ENCODE measurements around the gene ZNF654.
"Not testable (repeated sequence)": the region's sequence is repeated elsewhere in the genome, so short reads cannot be mapped to it uniquely, and the experiment has no call there.

ZNF654 gene

GRCh38 chr3:88058306-88058580 is 812 bp upstream of the ZNF654 start:
- in situ Hi-C loops (cut with MboI; ENCODE audit: low pct_unique_long_range_greater_than_20kb, low sequenced_read_pairs) = no loop called here
- no peak for DNase-seq

GRCh38 chr3:88059380-88060170 is 520 bp downstream of the ZNF654 start:
- in situ Hi-C loops (cut with MboI; ENCODE audit: low pct_unique_long_range_greater_than_20kb, low sequenced_read_pairs) = no loop called here
- no peak for DNase-seq

GRCh38 chr3:88061746-88062145 is 2.7 kb downstream of the ZNF654 start:
- peak; percentile 66 for DNase-seq
- in situ Hi-C loops (cut with MboI; ENCODE audit: low pct_unique_long_range_greater_than_20kb, low sequenced_read_pairs) = no loop called here

- in situ Hi-C loops (cut with MboI; ENCODE audit: low pct_unique_long_range_greater_than_20kb, low sequenced_read_pairs) = no loop called here
Observed at GRCh38 chr3:88075072-88075471, 16.0 kb downstream of the ZNF654 start.

GRCh38 chr3:88075497-88075896 is 16.4 kb downstream of the ZNF654 start:
- in situ Hi-C loops (cut with MboI; ENCODE audit: low pct_unique_long_range_greater_than_20kb, low sequenced_read_pairs) = no loop called here
- DNase-seq = no peak

More at GRCh38 chr3:88075072-88075471, 16.0 kb downstream of the ZNF654 start:
- DNase-seq = no peak

- in situ Hi-C loops (cut with MboI; ENCODE audit: low pct_unique_long_range_greater_than_20kb, low sequenced_read_pairs) = no loop called here
- no peak for DNase-seq
Observed at GRCh38 chr3:88076712-88077111, 17.7 kb downstream of the ZNF654 start.

- in situ Hi-C loops (cut with MboI; ENCODE audit: low pct_unique_long_range_greater_than_20kb, low sequenced_read_pairs) = no loop called here
- no peak for DNase-seq
Observed at GRCh38 chr3:88078932-88079331, 19.9 kb downstream of the ZNF654 start.

GRCh38 chr3:88082854-88083253 is 23.8 kb downstream of the ZNF654 start:
- DNase-seq = peak; percentile 36

GRCh38 chr3:88084097-88084501 is 25.0 kb downstream of the ZNF654 start:
- DNase-seq = no peak
- in situ Hi-C loops (cut with MboI; ENCODE audit: low pct_unique_long_range_greater_than_20kb, low sequenced_read_pairs) = no loop called here

More at GRCh38 chr3:88082854-88083253, 23.8 kb downstream of the ZNF654 start:
- in situ Hi-C loops (cut with MboI; ENCODE audit: low pct_unique_long_range_greater_than_20kb, low sequenced_read_pairs) = no loop called here

GRCh38 chr3:88090681-88091080 is 31.6 kb downstream of the ZNF654 start:
- in situ Hi-C loops (cut with MboI; ENCODE audit: low pct_unique_long_range_greater_than_20kb, low sequenced_read_pairs) = no loop called here
- DNase-seq = no peak

GRCh38 chr3:88092270-88092669 is 33.2 kb downstream of the ZNF654 start:
- in situ Hi-C loops (cut with MboI; ENCODE audit: low pct_unique_long_range_greater_than_20kb, low sequenced_read_pairs) = no loop called here
- no peak for DNase-seq

- in situ Hi-C loops (cut with MboI; ENCODE audit: low pct_unique_long_range_greater_than_20kb, low sequenced_read_pairs) = no loop called here
- no peak for DNase-seq
Observed at GRCh38 chr3:88093266-88093665, 34.2 kb downstream of the ZNF654 start.

GRCh38 chr3:88101142-88101541 is 42.1 kb downstream of the ZNF654 start:
- DNase-seq = no peak
- in situ Hi-C loops (cut with MboI; ENCODE audit: low pct_unique_long_range_greater_than_20kb, low sequenced_read_pairs) = no loop called here

- in situ Hi-C loops (cut with MboI; ENCODE audit: low pct_unique_long_range_greater_than_20kb, low sequenced_read_pairs) = no loop called here
- no peak for DNase-seq
Observed at GRCh38 chr3:88105325-88105724, 46.3 kb downstream of the ZNF654 start.

- in situ Hi-C loops (cut with MboI; ENCODE audit: low pct_unique_long_range_greater_than_20kb, low sequenced_read_pairs) = no loop called here
- no peak for DNase-seq
Observed at GRCh38 chr3:88112289-88112688, 53.2 kb downstream of the ZNF654 start.

GRCh38 chr3:88113311-88114162 is 54.5 kb downstream of the ZNF654 start:
- in situ Hi-C loops (cut with MboI; ENCODE audit: low pct_unique_long_range_greater_than_20kb, low sequenced_read_pairs) = no loop called here
- peak; percentile 84 for DNase-seq

GRCh38 chr3:88114878-88115549 is 56.0 kb downstream of the ZNF654 start:
- no peak for DNase-seq
- in situ Hi-C loops (cut with MboI; ENCODE audit: low pct_unique_long_range_greater_than_20kb, low sequenced_read_pairs) = no loop called here

- DNase-seq = peak; percentile 14
- in situ Hi-C loops (cut with MboI; ENCODE audit: low pct_unique_long_range_greater_than_20kb, low sequenced_read_pairs) = no loop called here
Observed at GRCh38 chr3:88117683-88118082, 58.6 kb downstream of the ZNF654 start.

GRCh38 chr3:88118603-88119002 is 59.5 kb downstream of the ZNF654 start:
- in situ Hi-C loops (cut with MboI; ENCODE audit: low pct_unique_long_range_greater_than_20kb, low sequenced_read_pairs) = not testable (repeated sequence)

GRCh38 chr3:88123526-88123925 is 64.5 kb downstream of the ZNF654 start:
- in situ Hi-C loops (cut with MboI; ENCODE audit: low pct_unique_long_range_greater_than_20kb, low sequenced_read_pairs) = no loop called here

More at GRCh38 chr3:88118603-88119002, 59.5 kb downstream of the ZNF654 start:
- peak; percentile 7 for DNase-seq

More at GRCh38 chr3:88123526-88123925, 64.5 kb downstream of the ZNF654 start:
- DNase-seq = no peak
